ENCODE measurements around the gene IFNGR1.

DNA sequence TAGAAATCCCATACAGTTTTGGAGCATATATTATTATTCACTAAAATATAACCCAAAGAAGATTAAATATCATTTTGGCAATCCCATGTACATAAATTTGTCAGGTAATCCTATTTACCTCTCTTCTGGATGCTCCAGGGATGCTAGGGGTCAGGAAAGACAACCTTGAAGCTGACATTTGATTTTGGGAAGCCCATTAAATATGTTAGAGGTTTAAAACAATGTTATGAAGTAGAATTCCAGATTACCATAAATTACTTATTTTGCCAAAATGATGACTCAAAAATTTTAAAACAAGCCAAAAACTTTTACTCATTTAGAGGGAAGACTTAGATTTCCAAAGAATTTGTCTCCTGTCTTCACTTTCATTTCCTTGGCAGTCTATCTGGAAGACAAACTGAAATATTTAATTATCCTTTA, 36.5 kb downstream of the IFNGR1 start:
- no peak for TF ChIP-seq POLR2AphosphoS5 (IDR thresholded peaks at IDR 0.05; ENCODE audit: low read depth, low read length)
- TF ChIP-seq, protein P1, sequence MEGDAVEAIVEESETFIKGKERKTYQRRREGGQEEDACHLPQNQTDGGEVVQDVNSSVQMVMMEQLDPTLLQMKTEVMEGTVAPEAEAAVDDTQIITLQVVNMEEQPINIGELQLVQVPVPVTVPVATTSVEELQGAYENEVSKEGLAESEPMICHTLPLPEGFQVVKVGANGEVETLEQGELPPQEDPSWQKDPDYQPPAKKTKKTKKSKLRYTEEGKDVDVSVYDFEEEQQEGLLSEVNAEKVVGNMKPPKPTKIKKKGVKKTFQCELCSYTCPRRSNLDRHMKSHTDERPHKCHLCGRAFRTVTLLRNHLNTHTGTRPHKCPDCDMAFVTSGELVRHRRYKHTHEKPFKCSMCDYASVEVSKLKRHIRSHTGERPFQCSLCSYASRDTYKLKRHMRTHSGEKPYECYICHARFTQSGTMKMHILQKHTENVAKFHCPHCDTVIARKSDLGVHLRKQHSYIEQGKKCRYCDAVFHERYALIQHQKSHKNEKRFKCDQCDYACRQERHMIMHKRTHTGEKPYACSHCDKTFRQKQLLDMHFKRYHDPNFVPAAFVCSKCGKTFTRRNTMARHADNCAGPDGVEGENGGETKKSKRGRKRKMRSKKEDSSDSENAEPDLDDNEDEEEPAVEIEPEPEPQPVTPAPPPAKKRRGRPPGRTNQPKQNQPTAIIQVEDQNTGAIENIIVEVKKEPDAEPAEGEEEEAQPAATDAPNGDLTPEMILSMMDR (IDR thresholded peaks at IDR 0.05): no peak
- TF ChIP-seq, protein P2, sequence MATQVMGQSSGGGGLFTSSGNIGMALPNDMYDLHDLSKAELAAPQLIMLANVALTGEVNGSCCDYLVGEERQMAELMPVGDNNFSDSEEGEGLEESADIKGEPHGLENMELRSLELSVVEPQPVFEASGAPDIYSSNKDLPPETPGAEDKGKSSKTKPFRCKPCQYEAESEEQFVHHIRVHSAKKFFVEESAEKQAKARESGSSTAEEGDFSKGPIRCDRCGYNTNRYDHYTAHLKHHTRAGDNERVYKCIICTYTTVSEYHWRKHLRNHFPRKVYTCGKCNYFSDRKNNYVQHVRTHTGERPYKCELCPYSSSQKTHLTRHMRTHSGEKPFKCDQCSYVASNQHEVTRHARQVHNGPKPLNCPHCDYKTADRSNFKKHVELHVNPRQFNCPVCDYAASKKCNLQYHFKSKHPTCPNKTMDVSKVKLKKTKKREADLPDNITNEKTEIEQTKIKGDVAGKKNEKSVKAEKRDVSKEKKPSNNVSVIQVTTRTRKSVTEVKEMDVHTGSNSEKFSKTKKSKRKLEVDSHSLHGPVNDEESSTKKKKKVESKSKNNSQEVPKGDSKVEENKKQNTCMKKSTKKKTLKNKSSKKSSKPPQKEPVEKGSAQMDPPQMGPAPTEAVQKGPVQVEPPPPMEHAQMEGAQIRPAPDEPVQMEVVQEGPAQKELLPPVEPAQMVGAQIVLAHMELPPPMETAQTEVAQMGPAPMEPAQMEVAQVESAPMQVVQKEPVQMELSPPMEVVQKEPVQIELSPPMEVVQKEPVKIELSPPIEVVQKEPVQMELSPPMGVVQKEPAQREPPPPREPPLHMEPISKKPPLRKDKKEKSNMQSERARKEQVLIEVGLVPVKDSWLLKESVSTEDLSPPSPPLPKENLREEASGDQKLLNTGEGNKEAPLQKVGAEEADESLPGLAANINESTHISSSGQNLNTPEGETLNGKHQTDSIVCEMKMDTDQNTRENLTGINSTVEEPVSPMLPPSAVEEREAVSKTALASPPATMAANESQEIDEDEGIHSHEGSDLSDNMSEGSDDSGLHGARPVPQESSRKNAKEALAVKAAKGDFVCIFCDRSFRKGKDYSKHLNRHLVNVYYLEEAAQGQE (IDR thresholded peaks at IDR 0.05; ENCODE audit: insufficient read depth in 1 of 2, low read depth in 2 of 2, low read length in 1 of 2): no peak
